Measurements from ENCODE around the gene TMEM35B. TPM values are rescaled to one million over a fixed set of nuclear protein-coding genes. Genes with fewer than 3 reads are reported as not detected.
A peak's percentile ranks its signal among the peaks of the same experiment; 100 is the strongest.
"Not testable (repeated sequence)": the region's sequence is repeated elsewhere in the genome, so short reads cannot be mapped to it uniquely, and the experiment has no call there.

The TMEM35B gene
- total RNA-seq, 1 experiment from 2014 or later: 49.2 TPM

GRCh38 chr1:34978921-34979320 lies 6.2 kb downstream of the TMEM35B start:
- in situ Hi-C loops (cut with HindIII; ENCODE audit: low sequenced_read_pairs): no loop called here
- no peak for DNase-seq (ENCODE audit: low spot score)

GRCh38 chr1:34977858-34978257 lies 7.3 kb downstream of the TMEM35B start:
- in situ Hi-C loops (cut with HindIII; ENCODE audit: low sequenced_read_pairs): no loop called here
- DNase-seq (ENCODE audit: low spot score): peak; percentile 12

GRCh38 chr1:34977210-34977471 lies 8.0 kb downstream of the TMEM35B start:
- in situ Hi-C loops (cut with HindIII; ENCODE audit: low sequenced_read_pairs): no loop called here
- peak; percentile 26 for DNase-seq (ENCODE audit: low spot score)

GRCh38 chr1:34976384-34977209 lies 8.6 kb downstream of the TMEM35B start:
- peak; percentile 16 for DNase-seq (ENCODE audit: low spot score)
- in situ Hi-C loops (cut with HindIII; ENCODE audit: low sequenced_read_pairs): no loop called here

- in situ Hi-C loops (cut with HindIII; ENCODE audit: low sequenced_read_pairs): no loop called here
- no peak for DNase-seq (ENCODE audit: low spot score)
These were observed 9.4 kb downstream of the TMEM35B start for GRCh38 chr1:34975771-34976170.

GRCh38 chr1:34975338-34975737 lies 9.8 kb downstream of the TMEM35B start:
- in situ Hi-C loops (cut with HindIII; ENCODE audit: low sequenced_read_pairs): no loop called here

GRCh38 chr1:34974626-34975025 lies 10.5 kb downstream of the TMEM35B start:
- in situ Hi-C loops (cut with HindIII; ENCODE audit: low sequenced_read_pairs): no loop called here
- no peak for DNase-seq (ENCODE audit: low spot score)

More at GRCh38 chr1:34975338-34975737, 9.8 kb downstream of the TMEM35B start:
- DNase-seq (ENCODE audit: low spot score): no peak

- in situ Hi-C loops (cut with HindIII; ENCODE audit: low sequenced_read_pairs): no loop called here
These were observed 11.8 kb downstream of the TMEM35B start for GRCh38 chr1:34973326-34973725.

GRCh38 chr1:34970829-34971228 lies 14.3 kb downstream of the TMEM35B start:
- in situ Hi-C loops (cut with HindIII; ENCODE audit: low sequenced_read_pairs): no loop called here
- no peak for DNase-seq (ENCODE audit: low spot score)

More at GRCh38 chr1:34973326-34973725, 11.8 kb downstream of the TMEM35B start:
- no peak for DNase-seq (ENCODE audit: low spot score)

- in situ Hi-C loops (cut with HindIII; ENCODE audit: low sequenced_read_pairs): no loop called here
- no peak for DNase-seq (ENCODE audit: low spot score)
These were observed 14.9 kb downstream of the TMEM35B start for GRCh38 chr1:34970220-34970735.

- in situ Hi-C loops (cut with HindIII; ENCODE audit: low sequenced_read_pairs); DNase-seq (ENCODE audit: low spot score): not testable (repeated sequence)
These were observed 16.9 kb downstream of the TMEM35B start for GRCh38 chr1:34968297-34968696.

GRCh38 chr1:34967672-34968071 lies 17.5 kb downstream of the TMEM35B start:
- DNase-seq (ENCODE audit: low spot score); in situ Hi-C loops (cut with HindIII; ENCODE audit: low sequenced_read_pairs): not testable (repeated sequence)

- in situ Hi-C loops (cut with HindIII; ENCODE audit: low sequenced_read_pairs): no loop called here
- no peak for DNase-seq (ENCODE audit: low spot score)
These were observed 19.6 kb downstream of the TMEM35B start for GRCh38 chr1:34965597-34965996.

- no peak for DNase-seq (ENCODE audit: low spot score)
These were observed 34.7 kb downstream of the TMEM35B start for GRCh38 chr1:34950428-34950827.

GRCh38 chr1:34948739-34949138 lies 36.4 kb downstream of the TMEM35B start:
- in situ Hi-C loops (cut with HindIII; ENCODE audit: low sequenced_read_pairs); DNase-seq (ENCODE audit: low spot score): not testable (repeated sequence)

More at GRCh38 chr1:34950428-34950827, 34.7 kb downstream of the TMEM35B start:
- in situ Hi-C loops (cut with HindIII; ENCODE audit: low sequenced_read_pairs): no loop called here

- DNase-seq (ENCODE audit: low spot score); in situ Hi-C loops (cut with HindIII; ENCODE audit: low sequenced_read_pairs): not testable (repeated sequence)
These were observed 37.4 kb downstream of the TMEM35B start for GRCh38 chr1:34947641-34948314.

GRCh38 chr1:34946211-34946610 lies 38.9 kb downstream of the TMEM35B start:
- in situ Hi-C loops (cut with HindIII; ENCODE audit: low sequenced_read_pairs): no loop called here
- no peak for DNase-seq (ENCODE audit: low spot score)

- DNase-seq (ENCODE audit: low spot score); in situ Hi-C loops (cut with HindIII; ENCODE audit: low sequenced_read_pairs): not testable (repeated sequence)
These were observed 43.3 kb downstream of the TMEM35B start for GRCh38 chr1:34941798-34942197.
